Endothelial cell of umbilical vein (primary cell): ENCODE measurements around the gene DCAF10. TPM values are rescaled to one million over a fixed set of nuclear protein-coding genes. Genes with fewer than 3 reads are reported as not detected.
"Not testable (repeated sequence)": the region's sequence is repeated elsewhere in the genome, so short reads cannot be mapped to it uniquely, and the experiment has no call there.

Source experiments
- BruUV-seq: library from RNA; stranded (reverse); fragments of 400-500 nt; replicated peaks from 2 replicates; lab custom pipeline; 2021; lab: Mats Ljungman, UMichigan
- CTCF ChIA-PET: fragments of 300-600, 350-600 bp; sonication (Branson Sonifier 250); formaldehyde crosslinking; loops from one replicate; lab custom pipeline; 2021; ENCODE audit warnings: antibody characterized with exemption, inconsistent platforms; lab: Charles Lee
- POLR2A ChIA-PET: fragments of 300-600, 350-600 bp; sonication (Branson Sonifier 250); formaldehyde crosslinking; loops from one replicate; lab custom pipeline; 2021; ENCODE audit warnings: antibody characterized with exemption, inconsistent platforms; lab: Charles Lee
- DNase-seq: peaks from one replicate; pipeline ENCODE4 v3.0.0-alpha.2; 2011; ENCODE audit warnings: low read depth, low spot score
- FAIRE-seq: peaks from 2 replicates; lab custom pipeline; 2011; peaks lifted over from hg19 to GRCh38; lab: Jason Lieb, UNC
- H2AFZ ChIP-seq: 2 replicates; pipeline ENCODE4 v1.6.0; 2012; ENCODE audit warnings: low read depth, low read length, control low read depth, inconsistent platforms
- H3K27ac ChIP-seq: 2 replicates; pipeline ENCODE4 v1.5.1; 2011; ENCODE audit warnings: low read depth, mild to moderate bottlenecking, control low read depth, low read length, moderate library complexity; ENCODE audit not compliant: insufficient read depth
- H3K27me3 ChIP-seq, 2 experiments: 2 replicates each; pipeline versions ENCODE4 v1.6.0 to v1.6.1; 2011; ENCODE audit warnings: low read length in 2 of 2, mixed read lengths in 1 of 2; ENCODE audit not compliant: control insufficient read depth in 2 of 2, insufficient read depth in 2 of 2
- H3K36me3 ChIP-seq, 2 experiments: 2 replicates in 1 of 2; 3 replicates in 1 of 2; pipeline ENCODE4 v1.5.1; 2011; ENCODE audit warnings: low read length in 2 of 2, mild to moderate bottlenecking in 1 of 2, moderate library complexity in 1 of 2; ENCODE audit not compliant: control insufficient read depth in 2 of 2, insufficient read depth in 2 of 2; ENCODE audit errors: extremely low read depth in 1 of 2
- H3K4me1 ChIP-seq: 3 replicates; pipeline ENCODE4 v1.5.1; 2011; ENCODE audit warnings: mild to moderate bottlenecking, low read length; ENCODE audit not compliant: control insufficient read depth, insufficient read depth; ENCODE audit errors: extremely low read depth
- H3K4me2 ChIP-seq: 2 replicates; pipeline ENCODE4 v1.6.1; 2011; ENCODE audit warnings: low read length, control low read depth, mixed read lengths; ENCODE audit not compliant: insufficient read depth
- H3K4me3 ChIP-seq, 3 experiments: fragments of 200-600 bp in 1 of 3; sonication (generic), shearing (Covaris generic) in 1 of 3; replicated peaks in 1 of 3; 2 replicates each; pipeline ENCODE4 v1.5.1; 2011 to 2016; ENCODE audit warnings: control low read depth in 3 of 3, low read length in 3 of 3, mild to moderate bottlenecking in 2 of 3, inconsistent platforms in 1 of 3, low read depth in 1 of 3, moderate library complexity in 1 of 3; ENCODE audit not compliant: insufficient read depth in 1 of 3
- H3K79me2 ChIP-seq: 2 replicates; pipeline ENCODE4 v1.6.0; 2012; ENCODE audit warnings: low read length, inconsistent platforms; ENCODE audit not compliant: control insufficient read depth, insufficient read depth
- H3K9ac ChIP-seq: replicated peaks from 2 replicates; pipeline ENCODE3; 2011; ENCODE audit warnings: low read length, control low read depth; ENCODE audit not compliant: insufficient read depth; ENCODE audit errors: extremely low read depth
- H3K9me1 ChIP-seq: replicated peaks from 3 replicates; pipeline ENCODE4 v1.6.0; 2011; ENCODE audit warnings: mild to moderate bottlenecking, low read length; ENCODE audit not compliant: control insufficient read depth, insufficient read depth; ENCODE audit errors: extremely low read depth
- H3K9me3 ChIP-seq: replicated peaks from 2 replicates; pipeline ENCODE4 v1.5.1; 2012; ENCODE audit warnings: low read length, inconsistent platforms; ENCODE audit not compliant: control insufficient read depth, insufficient read depth
- H4K20me1 ChIP-seq: replicated peaks from 2 replicates; pipeline ENCODE3; 2011; ENCODE audit warnings: mild to moderate bottlenecking, low read length; ENCODE audit not compliant: control insufficient read depth, insufficient read depth; ENCODE audit errors: extremely low read depth
- EZH2 ChIP-seq: IDR thresholded peaks from 2 replicates; pipeline ENCODE4 v1.6.1; 2012; ENCODE audit warnings: borderline replicate concordance, low read depth, mild to moderate bottlenecking, moderate library complexity, low read length, inconsistent platforms; ENCODE audit not compliant: severe bottlenecking
- FOS ChIP-seq: IDR thresholded peaks from 2 replicates; pipeline ENCODE4 v1.6.1; 2011; ENCODE audit warnings: mild to moderate bottlenecking, low read length, moderate library complexity, borderline replicate concordance; ENCODE audit not compliant: insufficient read depth
- GATA2 ChIP-seq: IDR thresholded peaks from 2 replicates; pipeline ENCODE4 v1.7.0; 2011; ENCODE audit warnings: low read depth, mild to moderate bottlenecking, moderate library complexity, mixed read lengths, low read length; ENCODE audit not compliant: insufficient read length, insufficient read depth
- JUN ChIP-seq: IDR thresholded peaks from 2 replicates; pipeline ENCODE4 v1.6.1; 2011; ENCODE audit warnings: borderline replicate concordance, low read depth; ENCODE audit not compliant: insufficient read length, insufficient read depth
- MYC ChIP-seq: IDR thresholded peaks from one replicate; pipeline ENCODE4 v1.6.1; 2011; ENCODE audit warnings: mild to moderate bottlenecking, low read depth, low read length
- POLR2A ChIP-seq: IDR thresholded peaks from 2 replicates; pipeline ENCODE4 v1.6.1; 2012; ENCODE audit warnings: low read depth, mild to moderate bottlenecking, control low read depth, low read length
- POLR2AphosphoS5 ChIP-seq: IDR thresholded peaks from 2 replicates; pipeline ENCODE4 v1.6.1; 2012; ENCODE audit warnings: low read depth, mild to moderate bottlenecking, control low read depth, low read length, moderate library complexity; ENCODE audit not compliant: insufficient read depth
- dilution Hi-C: fragments of 300-500 bp; cut with MboI; formaldehyde crosslinking; loops from one replicate; pipeline ENCODE4 v1.15.0; 2019; ENCODE audit warnings: low sequenced_read_pairs; ENCODE audit not compliant: extremely low pct_ligation_motif_present
- intact Hi-C: fragments of 100-400 bp; cut with micrococcal nuclease; formaldehyde crosslinking; loops from one replicate; pipeline ENCODE4 v1.10.0; 2022
- polyA plus RNA-seq, 4 experiments: library from polyadenylated mRNA; depleted of rRNA in 3 of 4; stranded (reverse) in 3 of 4; unstranded in 1 of 4; fragments of >200 nt; gene quantifications; 2 replicates each; pipeline versions ENCODE4 v1.2.1 to v1.2.3, GENCODE V29; 2011 to 2012; ENCODE audit warnings: missing spikeins in 1 of 4
- total RNA-seq: library from RNA; stranded (reverse); gene quantifications from 2 replicates; pipeline ENCODE4 v1.2.3, GENCODE V29; 2021
- TF ChIP-seq, protein P1 (sequence below): IDR thresholded peaks from 2 replicates; pipeline ENCODE4 v1.6.1; 2011; ENCODE audit not compliant: insufficient read depth, insufficient read length
- TF ChIP-seq, protein P2 (sequence below), 2 donors: IDR thresholded peaks; 1 replicate in 1 of 2; 2 replicates in 1 of 2; pipeline ENCODE4 v1.5.1; 2011; ENCODE audit warnings: low read length in 2 of 2, mild to moderate bottlenecking in 2 of 2, moderate library complexity in 2 of 2, control low read depth in 1 of 2, inconsistent platforms in 1 of 2, low read depth in 1 of 2; ENCODE audit not compliant: insufficient read depth in 1 of 2; ENCODE audit errors: extremely low read depth in 1 of 2

DCAF10 gene
- total and polyA plus RNA-seq, 2 donors (not counting 3 experiments of a cell fraction or from before 2014, with no cell fraction given), result 13.1 to 21.5 TPM

DNA sequence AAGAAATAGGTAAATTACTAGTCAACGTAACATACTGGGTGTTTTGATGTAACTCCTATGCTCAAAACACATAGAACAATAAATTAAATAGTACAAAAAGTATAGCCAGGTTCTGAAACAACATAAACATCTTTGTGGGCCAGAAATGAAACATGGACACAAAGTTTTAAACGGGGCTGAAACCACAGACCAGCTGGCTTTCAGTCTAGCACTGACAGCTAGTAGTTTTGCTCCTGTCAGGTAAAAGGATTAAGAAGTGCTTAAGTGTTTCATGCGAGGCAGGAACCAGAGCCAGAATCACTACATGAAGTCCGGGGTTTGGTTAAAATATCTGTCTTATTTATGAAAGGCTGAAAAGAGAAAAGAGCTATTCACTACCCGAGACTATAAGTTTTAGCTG lies 19.5 kb downstream of the DCAF10 start:
- BruUV-seq, result no TSS peak
- Histone ChIP-seq H3K9me3 (no peaks in the 10 kb centered on the region), H3K79me2 (peaks cover 15% of the 10 kb centered on the region), H3K27ac (no peak overlapping the region), H3K4me1 (no peaks in the 10 kb centered on the region), H4K20me1 (no peaks in the 10 kb centered on the region), H3K4me2 (no peak overlapping the region), H3K36me3 (no peaks in the 10 kb centered on the region), H3K9ac (no peak overlapping the region), H2AFZ (no peak overlapping the region), H3K9me1 (no peaks in the 10 kb centered on the region), H3K27me3 (no peaks in the 10 kb centered on the region), H3K4me3 (no peak overlapping the region)
- TF ChIP-seq MYC (no peak), POLR2A (no peak), GATA2 (no peak), JUN (no peak), FOS (no peak), EZH2 (no peak), POLR2AphosphoS5 (no peak)
- TF ChIP-seq, protein P1, sequence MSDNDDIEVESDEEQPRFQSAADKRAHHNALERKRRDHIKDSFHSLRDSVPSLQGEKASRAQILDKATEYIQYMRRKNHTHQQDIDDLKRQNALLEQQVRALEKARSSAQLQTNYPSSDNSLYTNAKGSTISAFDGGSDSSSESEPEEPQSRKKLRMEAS, result no peak
- TF ChIP-seq, protein P2, sequence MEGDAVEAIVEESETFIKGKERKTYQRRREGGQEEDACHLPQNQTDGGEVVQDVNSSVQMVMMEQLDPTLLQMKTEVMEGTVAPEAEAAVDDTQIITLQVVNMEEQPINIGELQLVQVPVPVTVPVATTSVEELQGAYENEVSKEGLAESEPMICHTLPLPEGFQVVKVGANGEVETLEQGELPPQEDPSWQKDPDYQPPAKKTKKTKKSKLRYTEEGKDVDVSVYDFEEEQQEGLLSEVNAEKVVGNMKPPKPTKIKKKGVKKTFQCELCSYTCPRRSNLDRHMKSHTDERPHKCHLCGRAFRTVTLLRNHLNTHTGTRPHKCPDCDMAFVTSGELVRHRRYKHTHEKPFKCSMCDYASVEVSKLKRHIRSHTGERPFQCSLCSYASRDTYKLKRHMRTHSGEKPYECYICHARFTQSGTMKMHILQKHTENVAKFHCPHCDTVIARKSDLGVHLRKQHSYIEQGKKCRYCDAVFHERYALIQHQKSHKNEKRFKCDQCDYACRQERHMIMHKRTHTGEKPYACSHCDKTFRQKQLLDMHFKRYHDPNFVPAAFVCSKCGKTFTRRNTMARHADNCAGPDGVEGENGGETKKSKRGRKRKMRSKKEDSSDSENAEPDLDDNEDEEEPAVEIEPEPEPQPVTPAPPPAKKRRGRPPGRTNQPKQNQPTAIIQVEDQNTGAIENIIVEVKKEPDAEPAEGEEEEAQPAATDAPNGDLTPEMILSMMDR (IDR thresholded peaks at IDR 0.05; ENCODE audit: extremely low read depth in 1 of 2, insufficient read depth in 1 of 2, low read depth in 1 of 2, low read length in 2 of 2), result no peak
- DNase-seq (no peak), FAIRE-seq (no peak)
- intact Hi-C loops, result no loop called here
- ChIA-PET CTCF (interaction anchor here (1.2 to 1.3 kb wide), 3 partner anchors 9 to 14 kb away, joined by 3 to 5 read pairs (median 4); no protein-coding TSS in a partner anchor), POLR2A (no interaction called here)
- dilution Hi-C loops, result no loop called here

DNA sequence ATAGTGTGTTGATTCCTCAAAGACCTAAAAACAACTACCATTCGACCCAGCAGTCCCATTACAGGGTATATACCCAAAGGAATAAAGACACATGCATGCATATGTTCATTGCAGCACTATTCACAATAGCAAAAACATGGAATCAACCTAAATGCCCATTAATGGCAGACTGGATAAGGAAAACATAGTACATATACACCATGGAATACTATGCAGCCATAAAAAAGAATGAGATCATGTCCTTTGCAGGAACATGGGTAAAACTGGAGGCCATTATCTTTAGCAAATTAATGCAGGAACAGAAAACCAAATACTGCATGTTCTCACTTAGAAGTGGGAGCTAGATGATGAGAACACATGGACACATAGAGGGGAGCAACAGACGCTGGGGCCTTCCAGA lies 24.6 kb downstream of the DCAF10 start:
- H3K79me2 ChIP-seq, H3K27me3 ChIP-seq, H3K9me3 ChIP-seq, H3K4me3 ChIP-seq, BruUV-seq, H3K36me3 ChIP-seq, H2AFZ ChIP-seq, H3K9ac ChIP-seq, H3K9me1 ChIP-seq, H3K27ac ChIP-seq, H3K4me1 ChIP-seq, H4K20me1 ChIP-seq, H3K4me2 ChIP-seq, POLR2A ChIA-PET, CTCF ChIA-PET, dilution Hi-C loops, FAIRE-seq, DNase-seq, intact Hi-C loops: not testable (repeated sequence)
